ENCODE data around the gene GPR161. TPM values are rescaled to one million over a fixed set of nuclear protein-coding genes. Genes with fewer than 3 reads are reported as not detected.
"Not testable (repeated sequence)": the region's sequence is repeated elsewhere in the genome, so short reads cannot be mapped to it uniquely, and the experiment has no call there.

GPR161 gene
- total RNA-seq, 2 experiments from 2014 or later = not detected

GRCh38 chr1:168155910-168156309 lies 19.2 kb upstream of the GPR161 start:
- CTCF ChIA-PET = interaction anchor here (0.6 to 0.7 kb wide), 2 partner anchors 41 to 1464 kb away, joined by 3 read pairs; no protein-coding TSS in a partner anchor
- TF ChIP-seq, protein P1, sequence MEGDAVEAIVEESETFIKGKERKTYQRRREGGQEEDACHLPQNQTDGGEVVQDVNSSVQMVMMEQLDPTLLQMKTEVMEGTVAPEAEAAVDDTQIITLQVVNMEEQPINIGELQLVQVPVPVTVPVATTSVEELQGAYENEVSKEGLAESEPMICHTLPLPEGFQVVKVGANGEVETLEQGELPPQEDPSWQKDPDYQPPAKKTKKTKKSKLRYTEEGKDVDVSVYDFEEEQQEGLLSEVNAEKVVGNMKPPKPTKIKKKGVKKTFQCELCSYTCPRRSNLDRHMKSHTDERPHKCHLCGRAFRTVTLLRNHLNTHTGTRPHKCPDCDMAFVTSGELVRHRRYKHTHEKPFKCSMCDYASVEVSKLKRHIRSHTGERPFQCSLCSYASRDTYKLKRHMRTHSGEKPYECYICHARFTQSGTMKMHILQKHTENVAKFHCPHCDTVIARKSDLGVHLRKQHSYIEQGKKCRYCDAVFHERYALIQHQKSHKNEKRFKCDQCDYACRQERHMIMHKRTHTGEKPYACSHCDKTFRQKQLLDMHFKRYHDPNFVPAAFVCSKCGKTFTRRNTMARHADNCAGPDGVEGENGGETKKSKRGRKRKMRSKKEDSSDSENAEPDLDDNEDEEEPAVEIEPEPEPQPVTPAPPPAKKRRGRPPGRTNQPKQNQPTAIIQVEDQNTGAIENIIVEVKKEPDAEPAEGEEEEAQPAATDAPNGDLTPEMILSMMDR (IDR thresholded peaks at IDR 0.05) = no peak
- Mint-ChIP-seq H3K36me3 (ENCODE audit: low read depth) (peaks cover 11% of the 10 kb centered on the region), H3K4me3 (no peak overlapping the region), H3K4me1 (ENCODE audit: low read depth) (no peaks in the 10 kb centered on the region), H3K27me3 (peaks cover 25% of the 10 kb centered on the region), H3K27ac (no peak overlapping the region), H3K9me3 (peaks cover 24% of the 10 kb centered on the region)
- Histone ChIP-seq H3K27me3 (ENCODE audit: control insufficient read depth in 1 of 2, insufficient read depth in 2 of 2, low read length in 2 of 2) (no peaks in the 10 kb centered on the region), H3K4me3 (ENCODE audit: low read length) (no peak overlapping the region), H3K4me1 (ENCODE audit: insufficient read depth, low read length) (no peaks in the 10 kb centered on the region), H3K27ac (ENCODE audit: low read depth in 1 of 2, low read length in 2 of 2) (no peak overlapping the region), H3K9me3 (ENCODE audit: control insufficient read depth in 1 of 2, insufficient read depth in 1 of 2, low read length in 2 of 2) (peaks cover 5 to 26% of the 10 kb centered on the region in 2 experiments), H3K36me3 (ENCODE audit: insufficient read depth, low read length) (no peaks in the 10 kb centered on the region)
- intact Hi-C loops (cut with DNase I, micrococcal nuclease) = no loop called here
- ATAC-seq (ENCODE audit: poor library complexity) (no peak), DNase-seq (no peak)
- POLR2A ChIA-PET = no interaction called here

- POLR2A ChIA-PET = not testable (repeated sequence)
These were observed 18.0 kb upstream of the GPR161 start for GRCh38 chr1:168154707-168155106.

DNA sequence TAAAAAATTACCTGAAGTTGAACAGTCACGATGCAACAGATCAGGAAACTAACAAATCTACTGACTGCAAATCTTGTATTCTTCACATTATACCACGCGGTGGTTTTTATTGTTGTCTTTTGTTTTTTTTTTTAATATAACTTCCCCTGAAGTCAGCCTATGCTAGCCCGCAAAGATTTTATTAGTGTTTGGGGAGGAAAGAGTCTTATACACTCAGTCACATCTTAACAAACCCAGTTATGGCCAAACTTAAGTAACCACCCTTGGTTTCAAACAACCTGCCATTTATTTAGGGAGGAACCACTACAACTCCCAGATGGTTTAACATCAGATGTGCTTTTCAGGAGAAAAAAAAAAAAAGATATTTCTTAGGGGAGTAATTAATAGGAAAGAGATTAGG lies 15.2 kb upstream of the GPR161 start:
- Histone ChIP-seq H3K36me3 (ENCODE audit: insufficient read depth, low read length) (no peaks in the 10 kb centered on the region), H3K27ac (ENCODE audit: low read depth in 1 of 2, low read length in 2 of 2) (no peak overlapping the region), H3K4me1 (ENCODE audit: insufficient read depth, low read length) (no peaks in the 10 kb centered on the region), H3K27me3 (ENCODE audit: control insufficient read depth in 1 of 2, insufficient read depth in 2 of 2, low read length in 2 of 2) (no peaks in the 10 kb centered on the region), H3K4me3 (ENCODE audit: low read length) (no peak overlapping the region), H3K9me3 (ENCODE audit: control insufficient read depth in 1 of 2, insufficient read depth in 1 of 2, low read length in 2 of 2) (no peaks in the 10 kb centered on the region)
- Mint-ChIP-seq H3K36me3 (ENCODE audit: low read depth) (no peaks in the 10 kb centered on the region), H3K4me1 (ENCODE audit: low read depth) (peaks cover 5% of the 10 kb centered on the region), H3K4me3 (no peak overlapping the region), H3K9me3 (no peaks in the 10 kb centered on the region), H3K27ac (no peak overlapping the region), H3K27me3 (peaks cover 7% of the 10 kb centered on the region)
- CTCF ChIA-PET = no interaction called here
- DNase-seq = no peak
- intact Hi-C loops (cut with DNase I, micrococcal nuclease) = no loop called here
- no peak for ATAC-seq (ENCODE audit: poor library complexity)
- POLR2A ChIA-PET = no interaction called here
- TF ChIP-seq, protein P1 (IDR thresholded peaks at IDR 0.05) = no peak

More at GRCh38 chr1:168154707-168155106, 18.0 kb upstream of the GPR161 start:
- H3K36me3 ChIP-seq (ENCODE audit: insufficient read depth, low read length); H3K27ac Mint-ChIP-seq; ATAC-seq (ENCODE audit: poor library complexity); DNase-seq; CTCF ChIA-PET; H3K4me1 Mint-ChIP-seq (ENCODE audit: low read depth); H3K27ac ChIP-seq (ENCODE audit: low read depth in 1 of 2, low read length in 2 of 2); H3K4me3 ChIP-seq (ENCODE audit: low read length); H3K27me3 ChIP-seq (ENCODE audit: control insufficient read depth in 1 of 2, insufficient read depth in 2 of 2, low read length in 2 of 2); intact Hi-C loops (cut with DNase I, micrococcal nuclease); H3K4me3 Mint-ChIP-seq; H3K4me1 ChIP-seq (ENCODE audit: insufficient read depth, low read length); H3K36me3 Mint-ChIP-seq (ENCODE audit: low read depth): not testable (repeated sequence)
- H3K9me3 ChIP-seq (ENCODE audit: control insufficient read depth in 1 of 2, insufficient read depth in 1 of 2, low read length in 2 of 2) = peaks cover 4 to 14% of the 10 kb centered on the region in 2 experiments
- Mint-ChIP-seq H3K27me3 (peaks cover 18% of the 10 kb centered on the region), H3K9me3 (peaks cover 18% of the 10 kb centered on the region)

DNA sequence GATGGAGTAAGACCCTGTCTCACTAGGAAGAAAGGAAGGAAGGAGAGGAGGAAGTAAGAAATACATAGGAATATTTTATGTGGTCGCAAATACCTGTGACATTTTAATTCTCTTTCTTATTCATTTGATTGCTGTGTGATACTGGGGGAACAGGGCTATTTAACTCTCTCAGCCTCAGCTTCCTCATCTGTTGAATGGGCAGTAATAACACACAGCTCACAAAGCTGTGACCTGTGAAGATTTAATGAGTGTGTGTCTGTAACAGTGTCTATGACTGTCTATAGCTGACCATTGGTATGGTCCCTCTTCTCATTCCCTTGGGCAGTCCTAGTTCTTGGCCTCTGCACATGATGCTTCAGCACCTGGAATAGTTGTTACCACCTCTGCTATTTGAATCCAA lies 13.6 kb upstream of the GPR161 start:
- no peaks in the 10 kb centered on the region for H3K9me3 ChIP-seq (ENCODE audit: control insufficient read depth in 1 of 2, insufficient read depth in 1 of 2, low read length in 2 of 2)
- no peaks in the 10 kb centered on the region for H3K27me3 Mint-ChIP-seq
- intact Hi-C loops (cut with DNase I, micrococcal nuclease) = no loop called here
- no peak for ATAC-seq (ENCODE audit: poor library complexity)
- H3K36me3 Mint-ChIP-seq (ENCODE audit: low read depth) = no peaks in the 10 kb centered on the region
- peaks cover 12% of the 10 kb centered on the region for H3K4me1 Mint-ChIP-seq (ENCODE audit: low read depth)
- POLR2A ChIA-PET = no interaction called here
- H3K4me3 Mint-ChIP-seq = no peak overlapping the region
- H3K4me1 ChIP-seq (ENCODE audit: insufficient read depth, low read length) = peaks cover 5% of the 10 kb centered on the region
- H3K9me3 Mint-ChIP-seq = no peaks in the 10 kb centered on the region
- H3K4me3 ChIP-seq (ENCODE audit: low read length) = no peak overlapping the region
- H3K27ac ChIP-seq (ENCODE audit: low read depth in 1 of 2, low read length in 2 of 2) = no peak overlapping the region
- no peaks in the 10 kb centered on the region for H3K36me3 ChIP-seq (ENCODE audit: insufficient read depth, low read length)
- DNase-seq = no peak
- no peaks in the 10 kb centered on the region for H3K27me3 ChIP-seq (ENCODE audit: control insufficient read depth in 1 of 2, insufficient read depth in 2 of 2, low read length in 2 of 2)
- H3K27ac Mint-ChIP-seq = no peak overlapping the region
- CTCF ChIA-PET = no interaction called here
- TF ChIP-seq, protein P1 (IDR thresholded peaks at IDR 0.05) = no peak
